GM18909 (cell line): Measurements from ENCODE around the gene MFSD6L.

Experiments
- ATAC-seq: cut with Tn5 transposase; IDR thresholded peaks from one replicate; pipeline ENCODE4 v1.9.1; 2021; ENCODE audit warnings: mild to moderate bottlenecking; ENCODE audit not compliant: unreplicated experiment, poor library complexity

Gene MFSD6L

GRCh38 chr17:8798846-8799569 lies at the start of gene MFSD6L:
Gene MFSD6L, minus strand, starts transcription at chr17:8799365. Its CDS starts 245 bp downstream, at chr17:8799120.
- ATAC-seq = no peak

DNA sequence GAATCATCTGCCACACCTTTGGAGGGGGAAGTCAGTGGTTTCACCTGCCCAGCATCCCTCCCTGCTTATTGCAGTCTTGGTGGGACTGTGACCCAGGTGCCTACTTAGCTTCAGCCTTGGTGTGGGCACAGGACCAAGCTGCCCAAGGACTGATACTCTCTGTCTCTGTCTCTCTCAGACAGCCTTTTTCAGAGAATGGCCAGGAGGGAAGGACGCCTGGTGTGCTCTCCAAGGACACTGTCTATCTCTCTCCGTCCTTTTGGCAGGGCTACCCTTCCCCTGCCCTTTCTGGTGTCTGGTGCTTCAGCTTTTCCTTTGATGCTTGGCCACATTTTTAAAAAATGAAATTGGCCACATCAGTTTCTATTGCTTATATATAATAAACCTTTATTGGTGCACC lies 48.7 kb upstream of the MFSD6L start:
- ATAC-seq = no peak

DNA sequence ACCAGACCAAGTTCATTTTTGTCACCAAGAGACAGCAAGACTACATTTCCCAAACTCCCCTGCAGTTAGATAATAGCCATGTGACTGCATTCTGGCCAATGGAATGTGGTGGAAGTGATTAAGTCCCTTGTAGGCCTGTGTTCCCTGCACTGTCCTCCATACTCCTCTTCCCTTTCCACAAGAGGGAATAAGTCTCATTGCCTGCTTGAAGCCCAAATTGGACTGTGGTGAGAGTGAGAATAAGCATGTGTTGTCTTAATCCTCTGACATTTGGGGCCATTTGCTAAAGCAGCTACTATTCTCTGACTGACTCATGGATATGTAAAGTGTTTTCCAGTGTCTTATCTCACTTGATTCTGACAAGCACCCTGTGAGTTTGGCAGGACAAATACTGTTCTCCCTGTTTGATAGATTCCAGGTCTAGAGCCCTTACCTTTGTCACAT lies 47.6 kb upstream of the MFSD6L start:
- no peak for ATAC-seq

DNA sequence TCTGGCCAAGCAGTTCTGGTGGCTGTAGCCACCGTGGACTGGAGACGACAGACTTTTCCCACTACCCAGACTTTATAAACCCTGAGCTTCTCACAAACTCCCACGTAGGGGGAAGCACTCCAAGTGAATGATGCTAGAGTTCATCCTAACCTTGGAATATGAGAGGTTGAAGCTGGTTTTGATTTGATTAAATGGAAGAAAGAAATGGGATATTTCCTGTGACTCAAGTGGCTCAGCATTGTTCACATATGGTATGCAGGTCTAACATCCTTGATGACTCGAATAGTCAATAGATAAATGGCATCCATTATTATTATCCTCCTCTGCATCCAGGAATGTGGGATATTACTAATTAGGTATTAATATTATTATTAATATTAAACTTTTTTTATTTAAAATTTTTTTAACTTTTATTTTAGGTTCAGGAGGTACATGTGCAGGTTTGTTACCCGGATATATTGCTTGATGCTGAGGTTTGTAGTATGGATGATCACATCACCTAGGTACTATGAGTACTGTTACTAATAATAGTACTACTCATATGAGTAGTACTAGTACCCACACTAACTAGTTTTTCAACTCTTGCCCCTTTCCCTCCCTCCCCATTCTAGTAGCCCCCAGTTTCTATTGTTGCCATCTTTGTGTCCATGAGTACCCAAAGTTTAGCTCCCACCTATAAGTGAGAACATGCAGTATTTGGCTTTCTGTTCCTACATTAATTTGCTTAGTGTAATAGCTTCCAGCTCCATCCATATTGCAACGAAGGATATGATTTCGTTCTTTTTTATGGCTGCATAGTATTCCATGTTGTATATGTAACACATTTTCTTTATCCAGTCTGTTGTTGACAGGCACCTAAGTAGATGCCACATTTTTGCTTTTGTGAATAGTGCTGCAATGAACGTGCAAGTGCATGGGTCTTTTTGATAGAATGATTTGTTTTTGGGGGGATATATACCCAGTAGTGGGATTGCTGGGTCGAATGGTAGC lies 45.4 kb upstream of the MFSD6L start:
- ATAC-seq = no peak

- no peak for ATAC-seq
These were observed 44.2 kb upstream of the MFSD6L start for GRCh38 chr17:8843344-8843743.

DNA sequence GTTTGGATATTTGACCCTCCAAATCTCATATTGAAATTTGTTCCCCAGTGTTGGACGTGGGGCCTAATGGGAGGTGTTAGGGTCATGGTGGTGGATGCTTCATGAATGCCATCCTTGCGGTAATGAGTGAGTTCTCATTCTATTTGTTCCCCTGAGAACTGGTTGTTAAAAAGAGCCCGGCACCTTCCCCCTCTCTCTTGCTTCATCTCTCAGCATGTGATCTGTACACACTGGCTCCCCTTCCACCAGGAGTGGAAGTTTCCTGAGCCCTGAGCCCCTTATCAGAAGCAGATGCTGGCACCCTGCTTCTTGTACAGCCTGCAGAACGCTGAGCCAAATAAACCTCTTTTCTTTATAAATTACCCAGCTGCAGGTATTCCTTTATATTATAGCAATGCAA lies 42.7 kb upstream of the MFSD6L start:
- no peak for ATAC-seq

DNA sequence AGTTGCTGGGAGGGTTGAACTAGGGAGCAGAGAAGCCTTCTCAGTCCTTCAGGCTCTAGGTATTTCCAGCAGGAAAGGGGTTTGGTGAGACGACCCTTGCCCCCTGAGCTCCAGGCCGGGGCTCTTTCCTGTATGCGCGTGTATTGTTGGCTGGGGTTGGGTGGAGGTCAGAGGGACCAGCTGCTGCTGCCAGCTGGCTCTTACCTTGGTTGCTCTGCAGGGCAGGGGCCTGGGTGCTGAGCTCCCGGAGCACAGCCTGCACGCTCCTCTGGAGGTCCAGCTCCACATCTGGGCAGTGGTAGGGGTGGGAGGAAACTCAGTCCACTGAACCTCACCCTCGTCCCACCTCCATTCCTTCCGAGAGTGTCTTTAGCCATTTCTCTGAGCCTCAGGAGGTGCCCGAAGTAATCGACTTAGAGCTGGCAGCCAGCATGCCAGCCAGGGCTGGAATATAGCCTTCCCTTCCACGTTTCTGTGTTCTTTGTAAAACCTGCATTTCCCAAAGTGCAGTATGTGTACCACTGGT lies 40.3 kb upstream of the MFSD6L start:
- ATAC-seq = no peak

- no peak for ATAC-seq
These were observed 39.5 kb upstream of the MFSD6L start for GRCh38 chr17:8838551-8839095.

DNA sequence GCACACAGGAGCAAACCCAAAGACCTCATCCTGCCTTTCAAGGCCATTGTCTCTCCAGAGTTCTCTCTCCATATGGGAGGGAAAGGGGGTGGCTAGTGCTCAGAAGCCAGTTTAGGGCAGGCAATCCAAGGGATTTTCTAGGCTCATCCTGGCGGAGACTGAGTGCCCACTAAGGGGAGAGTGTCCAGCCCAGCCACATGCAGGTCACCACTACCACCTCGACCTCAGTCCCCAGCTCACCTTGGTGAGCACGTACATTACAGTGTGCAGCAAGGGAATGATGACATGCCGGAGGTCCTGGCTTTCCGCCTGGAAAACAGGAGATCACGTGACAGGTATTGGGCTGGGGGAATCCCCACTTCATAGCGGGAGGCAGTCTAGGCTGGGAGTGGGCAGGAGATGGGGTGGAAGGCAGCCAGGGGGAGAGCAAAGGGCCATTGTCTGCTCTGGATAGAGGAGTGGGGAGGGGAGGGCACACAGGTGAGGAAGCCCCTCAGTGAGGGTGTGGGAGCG lies 38.5 kb upstream of the MFSD6L start:
- ATAC-seq = no peak

DNA sequence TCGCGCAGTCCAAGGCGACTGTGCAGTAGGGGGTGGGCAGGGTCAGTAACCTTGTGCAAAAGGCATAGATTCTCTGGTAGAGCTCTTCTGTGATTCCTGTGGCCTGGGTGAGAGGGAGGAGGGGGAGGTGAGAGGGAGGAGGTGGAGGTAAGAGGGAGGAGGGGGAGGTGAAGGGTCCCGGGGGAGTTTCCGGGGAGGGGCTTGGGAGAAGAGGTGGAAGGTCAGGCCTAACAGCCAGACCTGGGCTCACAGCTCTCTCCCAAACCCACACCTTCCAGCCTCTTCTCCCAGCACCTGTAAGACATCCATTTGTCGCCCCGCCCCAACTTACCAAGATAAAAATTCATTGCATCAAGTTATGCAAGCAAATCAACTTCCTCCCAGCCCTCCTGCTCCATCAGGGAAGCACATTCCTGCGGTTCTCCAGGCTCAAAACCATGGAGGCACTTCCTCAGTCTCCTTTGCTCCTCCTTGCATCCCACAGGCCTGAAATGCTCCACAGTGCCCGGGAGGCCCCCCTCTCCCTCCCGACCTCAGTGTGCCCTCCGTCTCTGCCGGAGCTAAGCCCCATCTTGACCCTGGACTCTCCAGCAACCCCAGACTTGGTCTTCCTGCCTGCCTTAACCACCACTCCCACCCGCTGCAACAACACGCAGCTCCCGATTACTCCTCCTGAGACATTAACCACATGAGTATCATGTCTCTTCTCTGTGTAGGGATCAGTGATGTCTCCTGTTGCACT lies 37.8 kb upstream of the MFSD6L start:
- no peak for ATAC-seq

DNA sequence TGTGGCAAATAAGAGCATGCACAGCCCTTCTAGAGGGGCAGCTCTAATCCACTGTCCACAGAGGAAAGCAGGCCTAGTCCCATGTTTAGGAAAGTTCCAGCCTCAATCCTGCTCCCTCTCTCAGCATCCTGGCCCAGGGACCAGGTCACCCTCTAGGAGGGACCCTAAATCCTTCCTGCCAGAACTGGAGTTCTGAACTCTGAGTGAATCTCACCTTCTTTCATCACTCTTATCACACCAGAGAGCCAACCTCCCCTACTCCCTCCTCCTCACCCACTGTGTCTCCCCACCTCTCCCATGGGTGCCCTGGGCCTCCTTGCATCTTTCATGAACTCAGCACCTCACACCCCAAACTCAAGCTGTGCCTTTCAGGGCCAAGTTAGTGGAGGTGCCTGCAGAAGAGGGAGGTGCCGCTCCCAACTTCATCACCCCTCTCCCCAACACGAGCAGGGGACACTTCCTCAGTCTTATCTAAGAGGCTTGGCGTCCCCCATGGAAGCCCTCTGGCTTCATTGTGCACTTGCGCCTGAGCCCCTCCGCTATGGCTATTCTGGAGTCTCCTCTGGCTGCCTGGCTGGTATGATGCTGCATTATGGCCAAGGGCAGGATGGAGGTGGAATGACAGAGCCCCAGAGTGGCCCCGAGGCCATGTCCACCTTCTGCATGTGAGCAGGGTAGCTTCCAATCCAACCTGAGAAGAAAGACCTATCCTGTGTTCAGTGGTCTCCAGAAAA lies 36.6 kb upstream of the MFSD6L start:
- no peak for ATAC-seq

GRCh38 chr17:8835106-8835505 lies 35.9 kb upstream of the MFSD6L start:
- no peak for ATAC-seq

DNA sequence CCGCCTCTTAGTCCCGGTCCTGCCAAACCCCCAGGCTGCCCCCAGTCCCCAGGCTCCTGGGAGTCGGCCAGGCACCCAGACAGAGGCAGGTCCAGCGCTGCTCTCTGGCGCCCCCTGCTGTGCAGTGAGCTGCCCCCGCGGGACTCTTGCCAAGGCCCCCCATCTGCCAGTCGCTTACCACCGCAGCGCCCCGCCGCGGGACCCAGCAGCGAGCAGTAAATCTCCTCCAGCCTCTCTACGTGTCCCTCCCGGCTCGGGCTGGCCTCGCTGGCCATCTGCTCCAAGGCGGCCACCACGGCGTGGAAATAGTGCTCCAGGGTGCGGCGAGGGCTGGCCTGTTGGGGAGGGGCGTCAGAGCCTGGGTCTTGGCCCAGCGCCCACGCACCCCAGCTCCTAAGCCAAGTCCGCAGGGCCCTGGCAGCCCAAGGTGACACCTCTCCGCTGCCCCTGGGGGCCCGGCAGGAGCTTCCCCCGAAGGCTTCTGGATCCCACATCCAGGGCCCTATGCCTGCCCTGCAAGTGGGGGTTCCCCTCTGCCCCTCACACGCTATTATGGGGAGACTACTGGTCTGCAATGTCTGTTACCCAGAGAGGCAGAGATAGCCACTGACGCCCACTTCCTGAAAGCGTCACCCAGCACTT lies 33.7 kb upstream of the MFSD6L start:
- ATAC-seq = no peak

- no peak for ATAC-seq
These were observed 32.2 kb upstream of the MFSD6L start for GRCh38 chr17:8831234-8831849.

GRCh38 chr17:8830141-8830540 lies 31.0 kb upstream of the MFSD6L start:
- ATAC-seq = no peak

GRCh38 chr17:8829036-8829941 lies 30.1 kb upstream of the MFSD6L start:
- no peak for ATAC-seq

DNA sequence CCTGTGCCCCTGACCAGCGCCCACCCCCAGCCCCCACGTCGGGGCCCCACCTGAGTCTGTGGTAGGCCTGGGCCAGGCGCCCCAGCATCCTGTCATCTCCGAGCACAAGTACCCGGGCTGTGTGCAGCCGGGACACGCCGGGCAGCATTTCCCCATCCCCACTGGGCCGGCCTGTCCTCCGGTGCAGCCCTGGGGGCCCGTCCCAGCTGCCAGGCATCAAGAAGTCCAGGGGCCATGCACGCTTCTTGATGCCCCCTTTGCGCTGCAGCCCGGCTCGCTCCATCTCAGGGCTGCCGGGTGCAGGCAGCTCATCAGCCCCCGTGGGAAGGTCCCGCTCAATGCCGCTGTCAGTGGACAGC lies 29.3 kb upstream of the MFSD6L start:
- ATAC-seq = no peak
